GM12892 (cell line): ENCODE measurements around the gene SHANK3.

ENCODE experiments used
- DNase-seq: peaks from one replicate; pipeline ENCODE4 v3.0.0; 2011; ENCODE audit not compliant: insufficient read length
- FAIRE-seq: peaks from 2 replicates; lab custom pipeline; 2011; peaks lifted over from hg19 to GRCh38; lab: Jason Lieb, UNC
- POLR2A ChIP-seq: IDR thresholded peaks from 2 replicates; pipeline ENCODE4 v1.6.1; 2011; ENCODE audit warnings: low read depth, low read length, control low read depth
- POLR2AphosphoS5 ChIP-seq: IDR thresholded peaks from 2 replicates; pipeline ENCODE4 v1.6.1; 2011; ENCODE audit warnings: low read depth, low read length, control low read depth
- TAF1 ChIP-seq: IDR thresholded peaks from 2 replicates; pipeline ENCODE4 v1.6.1; 2011; ENCODE audit warnings: low read depth, mild to moderate bottlenecking, control low read depth, low read length, borderline replicate concordance

The SHANK3 gene

GRCh38 chr22:50660306-50660705 lies 12.3 kb upstream of the SHANK3 start:
- TF ChIP-seq POLR2A = no peak
- no peak for TF ChIP-seq TAF1
- no peak for TF ChIP-seq POLR2AphosphoS5
- FAIRE-seq (no peak), DNase-seq (no peak)

DNA sequence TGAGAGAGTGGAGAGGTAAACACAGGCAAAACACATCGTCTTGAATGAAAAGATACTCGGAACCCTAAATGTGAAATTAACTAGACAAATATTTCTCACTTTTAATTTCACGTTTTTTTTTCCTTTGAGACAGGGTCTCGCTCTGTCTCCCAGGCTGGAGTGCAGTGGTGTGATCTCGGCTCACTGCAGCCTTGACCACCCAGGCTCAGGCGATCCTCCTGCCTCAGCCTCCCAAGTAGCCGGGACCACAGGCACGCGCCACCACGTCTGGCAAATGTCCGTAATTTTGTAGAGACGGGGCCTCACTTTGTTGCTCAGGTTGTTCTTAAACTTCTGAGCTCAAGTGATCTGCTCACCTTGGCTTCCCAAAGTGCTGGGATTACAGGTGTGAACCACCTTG lies 7.4 kb upstream of the SHANK3 start:
- no peak for TF ChIP-seq TAF1
- TF ChIP-seq POLR2A = no peak
- no peak for TF ChIP-seq POLR2AphosphoS5
- FAIRE-seq (no peak), DNase-seq (no peak)

DNA sequence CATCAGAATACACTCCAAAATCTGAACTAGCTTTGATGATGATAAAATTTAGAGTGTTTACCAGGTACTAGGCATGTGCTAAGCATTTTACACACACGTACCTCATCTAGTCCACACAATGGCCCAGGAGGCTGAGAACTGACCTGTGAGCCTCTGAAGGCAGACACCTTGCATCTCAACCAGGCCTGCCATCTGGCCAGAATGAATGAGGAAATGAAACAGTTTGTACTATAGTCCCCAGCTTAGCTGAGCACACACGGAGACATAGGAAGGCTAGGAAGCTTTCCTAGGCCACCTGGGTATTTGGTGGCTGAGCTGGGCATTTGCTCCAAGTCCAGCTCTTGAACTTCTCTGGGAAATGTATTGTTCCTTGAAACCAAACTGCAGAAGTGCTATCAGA lies 6.9 kb upstream of the SHANK3 start:
- TF ChIP-seq POLR2A (no peak), POLR2AphosphoS5 (no peak), TAF1 (no peak)
- DNase-seq = no peak
- FAIRE-seq = no peak

- TF ChIP-seq POLR2A (no peak), TAF1 (no peak), POLR2AphosphoS5 (no peak)
- DNase-seq (no peak), FAIRE-seq (no peak)
Observed at GRCh38 chr22:50670513-50670912, 2.1 kb upstream of the SHANK3 start.

GRCh38 chr22:50670914-50671538 lies 1.6 kb upstream of the SHANK3 start:
- DNase-seq (no peak), FAIRE-seq (no peak)
- TF ChIP-seq POLR2A (no peak), TAF1 (no peak), POLR2AphosphoS5 (no peak)

GRCh38 chr22:50671641-50672040 lies 982 bp upstream of the SHANK3 start:
- FAIRE-seq (no peak), DNase-seq (peak; percentile 23)
- TF ChIP-seq POLR2AphosphoS5 (no peak), POLR2A (no peak), TAF1 (no peak)

GRCh38 chr22:50672041-50672440 lies 582 bp upstream of the SHANK3 start:
- TF ChIP-seq POLR2AphosphoS5 (no peak), TAF1 (no peak), POLR2A (no peak)
- FAIRE-seq = no peak
- no peak for DNase-seq

DNA sequence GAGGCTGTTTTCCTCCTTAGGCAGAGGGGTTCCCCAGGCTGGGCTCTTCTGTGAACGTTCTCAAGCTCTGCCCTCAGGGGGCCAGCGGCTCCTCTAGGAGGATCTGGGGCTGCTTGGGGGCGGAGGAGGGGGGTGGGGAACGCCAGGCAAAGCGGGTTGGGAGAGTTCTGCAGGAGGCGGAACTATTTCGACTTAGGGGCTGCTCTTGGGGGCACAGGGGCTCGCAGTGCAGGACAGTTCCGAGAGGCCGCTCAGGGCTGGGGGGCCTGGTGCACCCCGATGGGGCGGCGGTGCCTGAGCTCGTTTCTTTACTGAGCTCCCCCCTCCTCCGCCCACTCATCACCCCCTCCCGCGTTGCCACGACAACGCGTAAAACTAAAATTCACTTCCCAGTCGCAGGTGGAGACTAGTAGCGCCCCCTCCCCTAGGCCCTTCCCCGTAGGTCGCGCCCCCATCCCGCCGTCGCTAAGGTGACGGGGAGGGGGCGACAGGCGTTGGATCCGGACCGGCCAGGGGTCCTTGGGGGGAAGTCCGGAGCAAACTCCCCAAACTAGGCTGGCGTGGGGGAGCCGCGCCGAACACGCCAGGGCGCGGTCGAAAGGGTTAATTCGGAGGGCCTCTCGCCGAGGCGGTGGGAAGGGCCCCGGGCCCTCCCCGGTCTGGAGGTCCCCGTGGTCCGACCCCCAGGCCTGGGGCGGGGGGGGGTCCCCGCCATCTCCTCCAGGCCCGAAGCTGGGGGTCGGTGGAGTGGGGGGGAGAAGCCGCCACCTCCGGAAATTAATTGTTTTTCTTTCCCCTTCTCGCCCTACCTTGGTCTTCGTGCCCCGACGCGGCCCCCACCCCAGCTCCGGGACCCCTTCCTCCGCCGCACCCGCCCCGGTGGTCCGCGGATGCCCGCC lies 857 bp downstream of the SHANK3 start:
- DNase-seq = peak; percentile 32
- no peak for TF ChIP-seq TAF1
- no peak for TF ChIP-seq POLR2A
- no peak for TF ChIP-seq POLR2AphosphoS5
- FAIRE-seq = no peak

DNA sequence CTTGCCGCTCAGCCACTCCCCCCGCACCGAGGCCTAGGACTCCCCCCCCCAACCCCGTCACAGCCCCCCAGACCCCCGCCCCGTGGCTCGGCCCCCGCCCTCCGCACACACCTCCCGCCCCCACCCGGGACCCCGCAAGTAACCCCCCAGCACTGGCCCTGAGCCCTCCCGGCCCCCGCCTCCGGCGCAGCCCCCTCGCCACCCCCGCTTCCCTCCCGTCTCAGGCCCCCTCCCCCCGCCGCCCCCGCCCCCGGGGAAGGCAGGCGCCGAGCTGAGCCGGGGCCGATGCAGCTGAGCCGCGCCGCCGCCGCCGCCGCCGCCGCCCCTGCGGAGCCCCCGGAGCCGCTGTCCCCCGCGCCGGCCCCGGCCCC lies 1.5 kb downstream of the SHANK3 start:
- FAIRE-seq = no peak
- no peak for DNase-seq
- no peak for TF ChIP-seq POLR2A
- TF ChIP-seq TAF1 = no peak

- no peak for TF ChIP-seq POLR2A
- no peak for TF ChIP-seq TAF1
- TF ChIP-seq POLR2AphosphoS5 = no peak
- DNase-seq = peak; percentile 23
- no peak for FAIRE-seq
Observed at GRCh38 chr22:50674606-50675552, 2.3 kb downstream of the SHANK3 start.
